HCEC 1CT (cell line): ENCODE data around the gene GFY.
"Not testable (repeated sequence)": the region's sequence is repeated elsewhere in the genome, so short reads cannot be mapped to it uniquely, and the experiment has no call there.

Source experiments
- DNase-seq: peaks from one replicate; pipeline ENCODE4 v3.0.0-alpha.2; 2017

Gene GFY

DNA sequence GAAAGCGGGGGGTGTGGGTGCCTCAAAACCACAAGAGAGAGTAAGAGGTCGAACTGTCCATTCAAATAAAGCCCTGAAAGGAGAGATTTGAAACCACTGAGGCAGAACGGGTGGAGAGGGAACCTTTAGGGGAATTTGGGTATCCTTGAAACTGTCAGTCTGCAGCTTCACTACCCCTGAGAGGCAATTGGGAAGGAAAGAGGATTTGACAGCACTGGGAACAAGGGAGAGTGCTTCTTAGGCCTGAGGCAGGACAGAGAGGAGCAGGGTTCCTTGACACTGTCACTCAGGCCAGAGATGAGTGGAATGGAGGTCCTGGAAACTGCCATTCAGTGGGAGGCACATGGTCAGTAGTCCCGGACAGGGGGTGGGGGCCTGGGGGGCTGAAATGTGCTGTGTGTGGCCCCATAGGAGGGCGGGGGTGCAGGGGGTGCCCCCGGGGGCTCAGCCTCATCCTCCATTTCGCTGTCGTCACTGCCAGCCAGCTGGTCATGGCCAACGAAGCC is 5.0 kb downstream of the GFY start:
- DNase-seq, result no peak

DNA sequence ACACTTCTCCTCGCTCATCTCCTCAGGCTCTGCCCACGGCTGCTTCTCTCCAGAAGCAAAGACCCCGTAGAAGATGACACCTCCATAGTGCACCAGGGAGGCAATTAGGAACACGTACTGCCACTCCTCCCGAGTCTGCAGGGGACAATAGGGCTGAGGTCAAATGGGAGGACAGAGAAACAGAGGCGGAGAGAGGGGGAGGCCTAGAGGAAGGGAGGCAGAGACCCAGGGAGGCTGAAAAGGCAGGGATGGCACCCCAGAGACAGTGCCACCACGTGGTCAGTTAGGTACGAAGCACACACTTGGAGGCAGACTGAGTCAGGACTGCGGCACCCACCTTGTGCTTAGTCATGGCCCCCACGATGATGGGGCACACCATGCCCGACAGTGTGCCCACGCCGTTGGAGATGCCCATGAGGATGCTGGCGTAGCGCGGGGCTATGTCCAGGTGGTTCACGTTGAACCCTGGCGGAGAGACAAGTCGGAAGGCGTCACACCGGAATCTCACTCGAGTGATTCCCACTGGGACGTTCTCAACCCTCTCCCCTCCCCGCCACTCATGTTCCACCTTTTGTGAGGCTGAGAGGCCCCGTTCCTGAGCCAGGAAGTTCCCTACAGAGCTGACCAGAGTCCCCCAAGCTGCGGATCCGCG is 5.6 kb downstream of the GFY start:
- no peak for DNase-seq

DNA sequence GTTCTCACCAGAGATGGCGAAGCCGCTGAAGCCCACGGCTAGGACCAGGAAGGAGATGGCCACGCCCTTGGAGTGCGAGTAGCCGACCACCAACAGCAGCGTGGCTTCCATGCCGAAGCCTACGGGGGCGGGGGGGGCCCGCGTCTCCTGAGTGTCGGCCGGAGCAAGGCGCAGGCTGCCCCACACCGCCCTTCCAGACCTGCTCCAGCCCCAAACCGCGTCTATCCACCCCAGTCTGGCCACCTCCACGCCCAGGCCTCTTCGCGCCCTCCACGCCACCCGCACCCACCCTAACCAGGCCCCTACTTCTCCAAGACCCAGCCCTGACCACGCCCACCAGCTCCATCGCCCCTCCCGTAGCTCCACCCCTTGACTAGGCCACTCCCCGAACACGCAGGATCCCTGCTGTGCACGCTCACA is 6.2 kb downstream of the GFY start:
- DNase-seq, result no peak

DNA sequence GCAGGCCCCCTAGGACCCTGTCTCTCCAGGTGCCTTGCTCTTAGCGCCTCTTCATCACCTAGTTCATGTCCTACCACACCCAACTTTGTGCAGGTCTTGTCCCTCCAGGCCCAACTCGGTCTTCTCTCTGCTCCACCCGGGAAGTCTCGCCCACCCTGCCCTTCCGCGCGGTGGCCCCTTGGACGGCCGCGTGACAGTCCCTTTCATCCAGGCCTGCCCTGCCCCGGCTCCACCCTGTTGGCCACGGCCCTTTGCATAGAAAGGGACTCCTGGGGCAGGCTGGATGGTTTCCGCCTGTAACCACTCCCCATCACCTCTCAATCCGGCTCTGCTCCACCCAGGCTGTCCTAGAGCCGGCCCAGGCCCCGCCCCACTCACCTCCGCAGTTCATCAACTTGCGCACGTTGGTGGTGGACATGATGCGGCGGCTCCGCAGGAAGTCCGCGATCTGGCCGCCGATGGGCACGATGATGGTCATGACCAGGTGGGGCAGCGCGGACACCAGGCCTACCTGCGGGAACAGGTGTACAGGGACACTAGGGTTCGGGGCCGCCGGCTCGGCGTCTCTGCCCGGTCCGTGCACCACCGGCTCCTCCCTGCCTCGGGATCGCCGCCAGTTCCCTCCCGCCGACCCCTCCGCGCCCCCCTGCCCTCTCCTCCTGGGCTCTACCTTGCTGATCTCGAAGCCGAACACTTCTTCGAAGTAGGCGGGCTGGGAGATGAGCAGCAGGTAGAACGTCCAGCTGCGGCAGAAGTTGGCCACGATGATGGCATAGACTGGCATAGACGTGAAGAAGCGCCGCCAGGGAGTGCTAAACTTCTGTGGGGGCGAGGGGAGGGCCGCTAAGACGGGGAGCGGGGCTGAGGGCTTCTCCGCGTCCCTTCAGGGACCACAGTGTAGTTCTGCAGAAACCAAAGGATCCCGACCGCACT is 7.2 kb downstream of the GFY start:
- no peak for DNase-seq

DNA sequence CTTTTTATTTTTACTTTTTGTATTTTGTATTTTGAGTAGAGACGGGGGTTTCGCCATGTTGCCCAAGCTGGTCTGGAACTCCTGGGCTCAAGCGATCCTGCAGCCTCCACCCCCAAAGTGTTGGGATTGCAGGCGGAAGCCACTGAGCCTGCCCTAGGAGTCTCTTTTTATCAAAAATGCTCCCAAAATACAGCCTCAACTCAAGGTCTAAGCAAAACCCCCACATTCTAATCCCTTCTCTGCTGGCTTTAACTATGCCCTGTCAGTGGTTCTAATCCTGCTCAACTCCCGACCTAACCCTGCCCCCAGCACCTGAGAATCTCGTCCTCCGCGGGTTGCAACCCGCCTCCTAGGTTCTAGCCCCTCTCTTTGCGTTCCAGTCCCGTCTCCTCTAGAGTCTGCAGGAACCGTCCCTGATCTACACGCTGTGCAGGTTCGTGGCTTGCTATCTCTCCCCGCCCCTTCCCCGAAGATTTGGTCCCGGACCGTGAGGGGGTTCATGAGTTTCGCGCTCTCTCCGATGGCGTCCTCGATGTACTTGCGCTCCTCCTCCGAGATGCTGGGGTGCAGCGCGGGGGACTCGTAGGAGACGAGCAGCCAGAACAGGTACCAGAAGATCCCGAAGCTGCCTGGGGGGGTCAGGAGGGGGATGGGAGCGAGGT is 8.2 kb downstream of the GFY start:
- DNase-seq, result no peak

DNA sequence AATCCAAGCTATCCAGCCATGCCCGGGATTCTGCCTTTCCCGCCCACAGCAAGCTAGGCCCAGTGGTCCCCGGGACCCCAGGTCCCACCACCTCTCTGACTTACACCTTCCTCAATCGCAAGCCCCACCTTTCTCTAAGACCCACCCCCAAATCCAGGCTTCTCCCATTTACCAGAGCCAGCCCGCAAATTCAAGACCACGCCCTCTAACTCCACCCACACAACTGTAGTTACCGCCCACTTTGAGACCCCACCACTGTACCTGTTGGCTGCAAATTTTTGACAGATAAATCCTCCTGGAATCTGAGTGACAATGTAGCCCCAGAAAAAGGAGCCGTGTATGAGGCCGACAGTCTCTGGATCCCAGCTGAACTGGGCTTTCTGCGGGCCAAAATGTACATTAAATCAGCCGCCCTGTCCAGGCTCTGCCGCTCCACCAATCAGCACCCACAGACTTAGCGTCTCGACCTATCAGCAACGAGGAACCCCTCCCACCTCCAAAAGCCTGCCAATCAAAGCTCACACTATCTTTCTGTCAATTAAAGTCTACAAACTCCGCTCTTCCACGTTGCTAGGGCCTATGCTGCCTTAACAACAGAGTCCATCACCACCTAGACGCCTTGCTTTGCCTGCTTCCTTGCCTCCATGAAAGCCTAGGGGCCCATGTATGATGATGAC is 9.9 kb downstream of the GFY start:
- no peak for DNase-seq

DNA sequence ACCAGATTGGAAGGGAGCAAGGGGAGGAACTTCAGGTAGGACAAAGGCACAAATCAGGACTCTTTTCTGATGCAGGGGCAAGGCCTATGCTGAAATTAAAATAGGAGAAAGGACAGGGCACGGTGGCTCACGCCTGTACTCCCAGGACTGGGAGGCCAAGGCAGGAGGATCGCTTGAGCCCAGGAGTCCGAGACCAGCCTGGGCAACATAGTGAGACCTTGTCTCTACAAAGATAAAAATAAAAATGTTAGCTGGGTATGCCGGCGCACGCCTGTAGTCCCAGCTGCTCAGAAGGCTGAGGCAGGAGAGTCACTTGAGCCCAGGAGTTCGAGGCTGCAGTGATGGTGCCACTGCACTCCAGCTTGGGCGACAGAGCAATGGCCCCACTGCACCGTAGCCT is 10.5 kb downstream of the GFY start:
- DNase-seq, result no peak

DNA sequence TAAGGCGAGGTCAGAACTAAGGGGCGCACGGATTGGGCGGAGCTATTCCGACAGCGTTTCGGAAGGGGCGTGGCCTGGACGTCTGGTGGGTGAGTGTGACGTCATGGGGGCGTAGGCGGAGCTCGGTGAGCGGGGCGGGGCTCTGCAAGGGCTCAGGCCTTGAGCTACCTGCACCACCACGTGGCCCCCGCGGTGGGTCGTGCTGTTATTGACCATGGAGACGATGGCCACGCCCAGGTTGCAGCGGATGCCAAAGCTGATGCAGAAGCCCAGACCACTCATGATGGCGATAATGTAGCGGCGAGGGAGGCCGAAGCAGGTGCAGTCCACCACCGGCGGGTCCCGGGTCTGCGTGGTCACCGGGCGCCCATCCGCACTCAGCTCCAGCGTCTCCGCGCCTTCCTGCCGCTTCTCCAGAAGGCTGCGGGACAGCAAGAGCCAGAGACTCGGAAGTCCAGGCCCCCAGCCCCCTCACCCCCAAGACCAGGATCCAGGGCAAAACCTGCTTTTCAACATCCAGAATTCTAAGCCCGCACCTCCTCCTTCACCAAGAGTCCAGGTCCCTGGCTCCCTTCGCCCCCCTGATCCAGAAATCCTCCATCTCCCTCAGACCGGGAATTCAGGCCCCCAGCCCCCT is 11.3 kb downstream of the GFY start:
- DNase-seq, result no peak

DNA sequence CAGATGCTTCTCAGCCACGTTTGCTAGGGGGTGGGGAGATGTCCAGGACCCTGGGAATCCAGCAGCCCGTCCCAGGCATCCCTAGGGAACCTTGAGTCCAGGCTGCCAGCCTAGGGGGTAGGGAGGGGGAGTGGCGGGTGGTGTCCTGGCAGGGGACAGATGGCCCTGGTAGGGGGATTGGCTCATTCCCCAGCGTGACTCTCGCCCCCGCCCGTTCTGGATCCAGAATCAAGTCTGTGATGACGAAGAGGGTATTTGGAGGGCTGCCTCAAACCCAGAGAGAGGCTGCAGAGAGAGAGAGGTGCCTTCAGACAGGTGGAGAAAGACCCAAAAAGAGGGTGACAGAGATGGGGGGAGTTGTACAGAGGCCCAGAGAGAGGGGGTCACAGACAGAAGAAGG is 12.0 kb downstream of the GFY start:
- no peak for DNase-seq

DNA sequence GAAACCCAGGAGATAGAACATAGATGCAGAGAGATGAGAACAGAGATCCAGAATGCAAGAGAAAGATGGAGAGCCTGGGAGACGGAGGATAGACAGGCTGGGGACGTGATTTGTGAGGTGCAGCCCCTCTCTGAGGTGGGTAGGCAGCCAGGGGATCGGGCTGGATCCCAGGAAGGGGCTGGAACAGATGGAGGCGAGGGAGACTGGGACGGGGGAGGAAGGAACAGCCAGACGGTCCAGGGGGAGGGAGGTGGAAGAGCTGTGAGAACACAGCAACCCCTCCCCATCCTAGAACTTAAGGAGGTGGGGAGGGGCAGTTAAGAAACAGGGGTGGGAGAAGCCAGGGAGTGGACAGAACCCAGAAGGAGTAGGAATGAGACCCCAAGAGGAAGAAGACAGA is 13.1 kb downstream of the GFY start:
- no peak for DNase-seq

DNA sequence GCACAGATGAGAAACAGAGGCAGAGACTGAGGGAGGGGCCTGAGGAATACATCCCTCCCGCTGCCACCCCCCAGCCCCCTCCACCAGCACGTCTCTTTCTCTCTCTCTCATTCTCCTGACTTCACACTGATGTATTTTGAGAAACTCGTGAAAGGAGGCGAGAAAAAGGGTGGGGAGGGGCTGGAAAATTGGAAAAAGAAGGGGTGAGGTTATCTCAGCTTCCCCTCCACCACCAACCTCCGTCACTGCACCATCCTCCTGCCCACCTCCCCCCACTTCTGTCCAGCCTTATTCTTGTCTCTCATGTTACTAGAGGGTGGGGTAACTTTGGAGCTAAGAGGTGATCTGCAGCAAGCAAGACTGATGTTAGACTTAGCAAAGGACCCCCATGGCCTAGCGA is 14.6 kb downstream of the GFY start:
- no peak for DNase-seq

DNA sequence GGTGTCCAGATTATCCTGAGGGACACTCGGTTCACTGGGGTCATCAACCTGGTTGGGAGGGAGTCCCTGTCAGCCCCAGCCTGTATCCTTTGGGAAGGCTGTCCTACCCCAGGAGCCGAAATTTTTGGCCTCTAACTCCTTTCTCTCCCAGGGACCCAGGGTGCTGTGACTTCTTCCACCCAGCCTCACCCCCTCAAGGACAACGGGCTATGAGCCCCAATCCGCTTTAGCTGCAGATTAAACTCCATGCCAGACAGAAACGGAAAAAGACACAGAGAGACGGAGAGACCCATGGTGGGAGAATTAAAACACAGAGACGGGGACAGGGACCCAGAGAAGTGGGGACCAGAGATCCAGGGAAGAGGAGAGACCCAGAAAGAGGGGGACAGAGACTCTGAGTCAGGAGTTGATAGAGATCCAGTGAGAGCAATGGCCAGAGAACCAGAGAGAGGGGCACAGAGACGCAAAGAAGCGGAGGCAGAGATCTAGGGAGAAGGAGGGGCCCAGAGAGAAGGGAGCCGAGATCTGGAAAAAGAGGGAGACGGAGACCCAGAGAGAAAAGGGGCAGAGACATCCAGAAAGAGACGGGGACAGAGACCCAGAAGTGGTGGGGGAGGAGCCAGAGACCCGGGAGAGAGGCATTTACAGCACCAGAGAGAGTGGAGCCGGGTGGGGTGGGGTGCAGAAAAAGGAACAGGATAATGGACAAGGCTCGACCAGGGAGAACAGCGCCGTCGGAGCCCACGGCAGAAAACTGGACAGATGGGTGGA is 15.4 kb downstream of the GFY start:
- no peak for DNase-seq

DNA sequence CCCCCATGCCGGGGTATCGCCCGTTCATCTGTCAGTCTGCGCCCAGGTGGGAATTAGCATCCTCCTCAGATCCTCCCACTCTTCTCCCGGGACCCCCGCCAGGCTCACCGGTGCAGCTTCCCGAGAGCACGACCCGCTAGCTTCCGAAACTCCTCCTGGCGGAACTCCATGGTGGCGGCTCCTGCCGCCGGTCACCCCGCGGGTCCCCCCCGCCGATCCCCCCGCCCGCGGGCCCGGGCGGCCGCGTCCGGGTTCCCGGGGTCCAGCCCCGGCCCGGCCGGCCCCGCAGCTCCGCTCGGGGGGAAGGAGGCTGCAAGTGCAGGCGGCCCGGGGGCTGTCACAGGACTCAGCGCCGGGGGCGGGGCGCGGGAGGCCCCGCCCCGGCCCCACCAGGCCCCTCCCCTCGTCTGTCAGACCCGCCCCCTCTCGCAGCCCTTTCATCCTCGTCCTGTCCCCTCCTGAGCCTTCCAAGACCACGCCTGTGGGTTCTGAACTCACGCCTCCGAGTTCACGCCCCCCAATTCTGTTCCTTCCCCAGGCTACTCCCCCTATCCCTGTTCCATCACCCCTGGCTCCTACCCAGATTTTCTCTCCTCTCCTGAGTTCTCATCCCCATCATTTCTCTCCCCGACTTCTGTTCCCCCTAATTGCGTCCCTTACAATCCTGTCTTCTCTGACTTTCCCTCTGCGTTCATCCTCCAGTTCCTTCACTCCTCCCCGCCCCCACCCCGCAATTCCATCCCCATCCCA is 16.2 kb downstream of the GFY start, which contains the start of gene SLC17A7:
Gene SLC17A7 (minus strand): TSS at position 318 of the 750 bp plus-strand sequence. CDS start 148 bp downstream, at position 170.
- DNase-seq, result no peak

DNA sequence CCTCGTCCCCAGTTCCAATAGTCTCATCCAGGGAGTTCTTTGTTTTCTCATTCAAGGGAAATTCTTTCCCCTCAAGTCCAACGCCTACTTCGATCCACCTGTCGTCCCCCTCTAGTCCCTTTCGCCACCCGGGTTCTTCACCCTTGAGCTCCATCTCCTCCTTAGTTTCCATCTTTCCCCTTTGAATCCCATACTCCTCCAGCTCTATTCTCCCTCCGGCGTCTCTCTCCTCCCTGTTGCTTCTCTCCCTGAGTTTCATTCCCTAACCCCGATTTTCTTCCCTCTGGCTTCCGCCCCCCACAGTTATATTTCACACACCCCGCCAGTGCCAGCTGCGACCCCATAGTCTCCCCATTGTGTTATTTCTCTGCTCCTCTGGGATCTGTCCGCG is 16.8 kb downstream of the GFY start:
- DNase-seq, result no peak

DNA sequence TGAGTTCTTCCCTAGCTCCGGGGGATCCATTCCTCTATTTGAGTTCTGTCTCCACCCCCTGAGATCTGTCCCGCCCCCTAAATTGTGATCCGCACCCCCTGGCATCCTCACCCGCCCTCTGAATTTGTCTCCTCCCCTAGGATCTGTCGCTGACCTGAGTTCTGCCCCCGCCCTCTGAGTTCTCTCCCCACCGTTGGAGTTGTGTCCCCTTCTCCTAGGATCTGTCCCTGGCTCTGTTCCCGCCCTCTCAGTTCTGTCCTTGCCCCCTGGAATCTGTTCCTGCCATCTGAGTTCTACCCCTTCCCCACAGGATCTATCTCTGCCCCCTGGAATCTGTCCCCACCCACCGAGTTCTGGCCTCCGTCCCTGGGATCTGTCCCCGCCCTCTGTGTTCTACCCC is 17.2 kb downstream of the GFY start:
- peak; percentile 5 for DNase-seq

DNA sequence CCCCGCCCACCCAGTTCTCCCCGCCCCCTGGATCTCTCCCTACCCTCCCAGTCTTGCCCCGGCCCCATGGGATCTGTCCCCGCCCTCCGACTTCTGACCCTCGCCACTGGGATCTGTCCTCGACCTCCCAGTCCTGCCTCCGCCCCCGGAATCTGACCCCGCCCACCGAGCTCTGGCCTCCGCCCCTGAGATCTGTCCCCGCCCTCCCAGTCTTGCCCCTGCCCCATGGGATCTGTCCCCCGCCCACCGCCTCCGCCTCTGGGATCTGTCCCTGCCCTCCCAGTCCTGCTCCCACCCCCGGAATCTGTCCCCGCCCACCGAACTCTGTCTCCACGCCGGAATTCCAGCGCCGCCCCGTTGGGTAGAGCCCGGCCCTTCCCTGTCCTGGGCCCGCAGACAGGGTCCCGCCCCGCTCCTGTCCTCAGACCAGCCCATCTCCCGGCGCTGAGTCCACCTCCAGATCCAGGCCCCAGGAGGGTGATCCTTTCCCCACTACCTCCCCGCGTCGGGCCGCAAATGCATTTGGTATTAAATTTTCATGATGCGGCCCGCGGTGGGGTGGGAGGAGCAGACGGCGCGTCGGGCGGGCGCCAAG is 17.7 kb downstream of the GFY start:
- peak; percentile 86 for DNase-seq

DNA sequence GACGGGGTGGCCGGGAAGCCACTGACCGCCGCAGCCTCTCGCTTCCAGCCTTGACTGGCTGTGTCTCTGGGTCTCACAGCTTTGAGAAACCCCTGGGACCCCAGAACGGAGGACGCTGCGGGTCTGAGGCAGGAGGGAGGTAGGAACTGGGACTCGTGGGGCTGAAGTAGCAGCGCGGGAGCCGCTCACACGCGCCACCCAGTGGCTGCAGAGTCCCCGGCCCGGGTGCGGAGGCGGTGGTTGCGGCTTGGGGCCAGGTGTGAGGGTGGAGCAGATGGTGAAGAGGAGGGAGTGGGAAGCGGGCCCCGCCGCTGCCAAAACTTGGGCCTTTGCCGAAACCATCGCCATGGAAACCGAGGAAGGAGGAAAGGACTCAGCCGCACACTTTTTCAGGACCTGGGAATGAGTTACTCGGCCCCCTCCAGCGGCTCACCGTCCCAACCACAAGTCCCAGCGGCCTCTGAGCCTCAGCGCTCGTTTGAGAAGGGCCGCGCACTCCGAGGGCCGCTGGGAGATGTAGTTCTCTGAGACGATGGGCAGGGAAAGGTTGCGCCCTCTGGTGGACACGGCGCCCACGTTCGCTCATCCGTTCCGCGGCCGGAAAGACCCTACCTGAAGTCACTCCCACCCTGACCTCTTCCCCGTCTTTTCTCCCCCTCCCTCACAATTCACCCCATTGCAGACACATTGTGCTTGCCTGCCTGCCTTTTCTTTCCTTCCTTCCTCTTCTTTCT is 18.3 kb downstream of the GFY start:
- DNase-seq, result peak; percentile 94

DNA sequence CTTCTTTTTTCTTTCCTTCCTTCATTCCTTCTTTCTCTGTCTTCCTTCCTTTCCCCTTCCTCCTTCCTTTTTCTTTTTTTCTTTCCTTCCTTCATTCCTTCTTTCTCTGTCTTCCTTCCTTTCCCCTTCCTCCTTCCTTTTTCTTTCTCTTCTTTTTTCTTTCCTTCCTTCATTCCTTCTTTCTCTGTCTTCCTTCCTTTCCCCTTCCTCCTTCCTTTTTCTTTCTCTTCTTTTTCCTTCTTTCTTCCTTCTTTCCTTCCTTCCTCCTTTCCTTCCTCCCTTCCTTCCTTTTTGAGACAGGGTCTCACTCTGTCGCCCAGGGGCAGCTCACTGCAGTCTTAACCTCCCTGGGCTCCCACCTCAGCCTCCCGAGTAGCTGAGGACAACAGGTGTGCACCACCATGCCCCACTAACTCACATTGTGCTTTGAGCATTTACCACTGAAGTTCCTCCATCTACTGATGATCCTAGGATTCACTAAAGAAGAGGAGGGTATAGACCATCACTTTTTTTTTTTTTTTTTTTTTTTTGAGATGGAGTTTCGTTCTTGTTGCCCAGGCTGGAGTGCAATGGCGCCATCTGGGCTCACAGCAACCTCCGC is 19.0 kb downstream of the GFY start:
- DNase-seq, result not testable (repeated sequence)

DNA sequence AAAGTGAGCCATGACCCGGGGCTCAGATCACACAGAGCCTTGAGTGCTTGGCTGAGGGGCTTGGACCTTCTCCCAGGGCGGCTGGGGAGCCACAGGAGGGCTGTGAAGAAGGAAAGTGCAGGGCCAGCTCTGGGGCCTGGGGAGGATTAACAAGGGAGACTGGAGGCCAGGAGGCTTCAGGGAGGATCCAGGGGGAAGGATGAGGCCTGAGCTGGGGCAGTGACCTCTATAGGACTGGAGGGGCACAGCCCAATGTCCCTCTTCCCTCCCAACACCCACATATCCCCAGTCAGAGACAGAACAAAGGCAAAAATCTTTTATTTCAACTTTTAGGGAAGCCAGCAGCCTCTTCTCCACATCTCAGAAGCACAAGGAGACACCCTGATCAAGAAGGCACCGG is 20.8 kb downstream of the GFY start:
- DNase-seq, result no peak
